Endothelial cell of hepatic sinusoid (primary cell): ENCODE data around the gene EVI5.

Source experiments
- in situ Hi-C: cut with HindIII; loops from 2 replicates; pipeline ENCODE4 v1.10.0; 2017; ENCODE audit warnings: low sequenced_read_pairs

EVI5 gene

DNA sequence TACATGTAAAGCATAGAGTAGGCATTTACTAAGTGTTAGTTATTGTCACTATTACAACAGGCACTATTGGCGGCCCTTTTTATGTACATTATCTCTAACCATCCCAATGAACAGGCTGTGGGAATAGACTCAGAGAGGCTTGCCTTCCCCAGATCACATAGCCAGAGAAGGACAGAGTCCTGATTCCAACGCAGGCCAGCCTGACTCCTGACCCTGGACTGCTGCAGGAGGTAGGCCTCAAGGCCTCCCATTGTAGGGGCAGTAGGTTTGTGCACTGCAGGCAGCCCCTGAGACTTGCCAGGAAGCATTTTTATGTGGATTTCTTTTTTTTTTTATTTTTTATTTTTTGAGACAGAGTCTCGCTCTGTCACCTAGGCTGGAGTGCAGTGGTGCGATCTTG lies 291.8 kb downstream of the EVI5 start:
- in situ Hi-C loops, result loop anchor here (25.0 kb wide), 1 partner anchor 94 kb away; no protein-coding TSS in a partner anchor

DNA sequence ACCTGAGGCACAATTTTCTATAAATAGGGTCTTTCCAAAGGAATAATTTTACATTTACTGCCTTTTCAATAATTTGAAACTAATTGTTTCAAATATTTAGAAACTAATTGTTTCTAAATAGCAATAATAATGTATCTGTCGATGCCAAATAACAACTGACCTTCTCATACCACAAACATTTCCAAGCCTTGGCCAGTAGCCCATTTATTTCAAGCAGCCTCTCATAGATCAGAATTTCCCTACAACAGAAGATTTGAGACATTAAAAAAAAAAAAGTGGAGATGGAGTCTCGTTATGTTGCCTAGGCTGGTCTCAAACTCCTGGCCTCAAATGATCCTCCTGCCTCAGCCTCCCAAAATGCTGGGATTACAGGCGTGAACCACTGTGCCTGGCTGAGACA lies 296.1 kb downstream of the EVI5 start:
- in situ Hi-C loops, result loop anchor here (25.0 kb wide), 1 partner anchor 98 kb away; no protein-coding TSS in a partner anchor

DNA sequence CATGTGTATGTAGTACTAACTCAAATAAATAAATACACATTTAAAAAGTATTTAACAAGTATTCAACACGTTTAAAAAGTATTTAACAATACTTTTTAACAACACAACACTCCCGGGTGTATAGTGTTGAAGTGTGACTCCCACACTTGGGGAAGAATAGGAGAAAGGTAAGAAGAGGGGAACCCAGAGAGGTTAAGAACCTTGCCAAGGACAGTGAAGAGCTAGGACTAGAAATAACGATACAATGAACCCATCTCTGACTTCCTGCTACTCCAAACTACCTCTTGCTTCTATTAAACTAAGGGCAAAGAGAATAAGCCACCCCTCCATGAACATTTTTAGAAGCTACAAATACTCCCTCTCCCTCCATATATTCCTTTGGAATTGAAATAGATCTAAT lies 296.5 kb downstream of the EVI5 start:
- in situ Hi-C loops, result loop anchor here (25.0 kb wide), 1 partner anchor 99 kb away; no protein-coding TSS in a partner anchor

DNA sequence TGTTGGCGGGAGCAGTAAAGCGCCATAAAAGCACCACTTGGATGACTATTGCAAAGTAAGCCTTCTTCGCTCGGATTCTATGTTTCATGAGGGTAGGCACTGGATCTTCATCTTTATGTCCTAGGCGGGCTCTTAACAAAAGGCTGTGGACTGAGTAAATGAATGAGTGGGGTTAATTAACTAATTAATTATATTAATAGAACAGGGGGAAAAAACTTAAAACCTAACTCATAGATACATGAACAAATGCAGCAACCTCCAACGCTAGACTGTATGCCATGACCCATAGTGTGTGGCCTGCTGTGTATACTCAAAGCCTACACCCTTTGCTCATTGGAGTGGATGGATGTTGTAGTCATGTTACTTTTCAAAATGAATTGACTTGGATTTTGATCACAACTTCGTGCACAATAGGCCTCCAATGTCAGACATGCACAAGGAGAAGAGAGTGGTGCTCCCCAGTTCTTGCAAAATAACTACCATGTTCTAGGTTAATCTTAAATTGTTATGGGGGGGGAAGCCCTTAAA lies 297.8 kb downstream of the EVI5 start:
- in situ Hi-C loops, result loop anchor here (25.0 kb wide), 1 partner anchor 100 kb away; no protein-coding TSS in a partner anchor

DNA sequence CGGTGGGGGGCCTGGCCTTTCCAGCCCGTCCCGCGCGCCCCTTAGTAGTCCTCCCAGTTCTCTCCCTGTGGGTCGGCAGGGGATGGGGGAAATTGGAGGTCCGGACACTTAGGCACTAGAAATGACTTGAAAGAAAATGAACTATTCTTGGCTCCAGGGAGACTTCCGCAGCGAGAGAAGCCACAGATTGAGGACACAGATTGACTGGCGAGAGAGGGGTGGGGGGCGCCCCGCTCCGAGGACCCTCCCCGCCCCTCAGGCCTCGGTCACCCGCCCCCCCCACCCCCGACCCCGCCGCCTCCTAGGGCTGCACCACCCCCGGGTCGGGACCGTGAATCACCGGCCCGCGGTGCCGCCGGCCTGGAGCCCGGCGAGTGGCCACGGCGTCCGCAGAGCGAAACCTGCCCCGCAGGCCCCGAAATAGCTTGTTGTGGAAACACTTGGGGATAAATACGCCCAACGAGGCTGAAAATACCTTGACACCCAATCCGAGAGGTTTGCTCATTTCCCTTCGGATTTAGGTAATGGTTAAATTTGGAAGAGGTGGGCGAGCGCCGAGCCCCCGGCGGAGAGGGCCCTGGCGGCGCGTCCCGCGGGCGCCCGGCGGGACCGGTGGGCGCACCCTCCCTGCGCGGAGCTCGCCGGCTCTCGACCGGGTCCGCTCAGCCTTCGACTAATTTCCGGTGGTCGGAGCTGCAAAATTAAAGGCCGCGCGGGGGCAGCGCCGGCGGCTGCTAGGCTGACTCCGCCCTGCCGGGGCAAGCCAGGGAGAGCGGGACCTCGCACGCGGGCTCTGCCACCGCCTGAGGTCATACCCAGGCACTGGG lies 298.4 kb downstream of the EVI5 start, which contains the start of gene GFI1:
GFI1 (minus strand) TSS at position 675 of the 827 bp plus-strand sequence. CDS start 3,438 bp downstream, outside the sequence.
- in situ Hi-C loops, result loop anchor here (25.0 kb wide), 1 partner anchor 101 kb away; no protein-coding TSS in a partner anchor

DNA sequence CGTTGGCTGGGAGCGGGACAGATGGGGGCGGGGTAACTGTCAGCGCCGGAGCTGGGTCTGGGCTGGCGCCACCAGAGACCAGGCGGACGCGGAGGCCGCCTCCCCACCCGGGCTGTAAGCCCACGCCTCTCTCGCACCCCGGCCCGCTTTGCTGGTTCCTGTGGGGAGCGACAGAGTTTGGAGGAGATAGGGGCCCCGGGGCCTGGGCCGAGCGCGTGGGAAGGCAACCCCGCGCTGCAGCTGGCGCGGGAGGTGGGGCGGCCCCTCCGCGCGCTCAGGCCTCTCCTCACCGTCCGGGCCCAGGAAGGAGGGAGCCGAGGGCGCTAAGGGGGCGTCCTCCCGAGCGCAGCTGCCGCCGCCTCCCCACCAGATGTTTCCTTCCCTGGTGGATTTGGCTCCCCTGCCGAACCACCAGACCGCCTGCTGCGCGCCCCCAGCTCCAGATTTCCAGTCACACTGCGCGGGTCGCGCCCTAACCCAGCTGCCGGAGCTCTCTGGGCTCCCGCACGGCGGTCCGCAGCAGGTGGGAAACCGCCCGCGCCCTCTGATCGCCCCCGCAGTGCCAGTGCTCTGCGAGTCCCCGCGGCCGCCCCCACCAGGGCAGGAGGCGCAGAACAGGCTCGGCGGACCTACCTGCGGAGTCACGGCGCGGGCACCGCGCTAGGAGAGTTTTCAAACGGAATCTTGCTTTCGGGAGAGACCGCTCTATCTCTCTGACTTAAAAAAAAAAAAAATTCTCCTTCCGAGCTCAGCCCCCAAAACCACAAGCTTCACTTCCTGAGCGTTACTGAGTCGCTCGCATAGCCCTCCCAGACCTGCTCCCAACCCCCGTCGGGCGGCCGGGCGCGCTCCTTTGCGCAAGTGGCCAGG lies 299.3 kb downstream of the EVI5 start:
- in situ Hi-C loops, result loop anchor here (25.0 kb wide), 1 partner anchor 102 kb away; no protein-coding TSS in a partner anchor

DNA sequence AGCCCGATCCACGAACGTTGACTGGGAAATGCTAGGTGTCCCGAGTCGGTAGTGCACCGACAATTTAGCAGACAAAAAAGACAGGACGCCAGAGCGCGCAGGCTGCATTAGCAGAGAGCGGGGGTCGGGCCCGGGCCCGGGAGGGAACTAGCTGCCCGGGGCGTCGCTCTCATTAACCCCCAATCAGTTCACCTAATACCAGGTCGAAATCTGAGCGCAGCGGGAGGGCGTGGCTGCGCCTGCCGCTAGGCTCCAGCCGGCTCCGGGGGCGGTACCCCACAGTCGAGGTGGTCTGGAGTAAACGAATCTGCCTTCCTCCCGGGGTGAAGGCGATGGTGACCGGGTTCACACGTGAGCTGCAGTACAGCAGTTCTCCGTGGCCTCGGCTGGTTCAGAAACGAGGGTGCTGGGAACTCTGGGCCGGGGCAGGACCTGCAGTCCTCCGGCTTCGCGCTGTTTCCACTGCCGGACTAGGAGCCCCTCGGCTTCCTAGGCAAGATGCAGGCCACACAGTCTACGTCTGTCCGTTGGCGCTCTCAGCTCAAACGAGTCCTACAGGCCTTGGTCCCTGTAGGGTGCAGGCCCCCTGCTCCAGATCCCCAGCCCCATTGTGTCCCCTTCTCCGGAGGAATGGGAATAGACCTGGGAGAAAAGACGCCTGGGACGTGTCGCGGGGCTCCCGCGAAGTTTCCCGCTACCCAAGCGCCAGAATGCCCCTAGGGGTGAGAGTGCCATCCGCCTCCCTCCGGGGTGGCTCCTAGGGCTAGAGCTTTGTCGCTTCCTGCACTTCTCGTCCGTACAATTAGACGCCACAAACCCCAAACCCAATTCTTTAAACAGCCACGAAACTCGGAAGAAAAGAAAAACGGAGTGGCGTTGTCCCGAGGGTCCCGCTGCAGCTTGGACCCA lies 300.2 kb downstream of the EVI5 start:
- in situ Hi-C loops, result loop anchor here (25.0 kb wide), 1 partner anchor 103 kb away; no protein-coding TSS in a partner anchor

DNA sequence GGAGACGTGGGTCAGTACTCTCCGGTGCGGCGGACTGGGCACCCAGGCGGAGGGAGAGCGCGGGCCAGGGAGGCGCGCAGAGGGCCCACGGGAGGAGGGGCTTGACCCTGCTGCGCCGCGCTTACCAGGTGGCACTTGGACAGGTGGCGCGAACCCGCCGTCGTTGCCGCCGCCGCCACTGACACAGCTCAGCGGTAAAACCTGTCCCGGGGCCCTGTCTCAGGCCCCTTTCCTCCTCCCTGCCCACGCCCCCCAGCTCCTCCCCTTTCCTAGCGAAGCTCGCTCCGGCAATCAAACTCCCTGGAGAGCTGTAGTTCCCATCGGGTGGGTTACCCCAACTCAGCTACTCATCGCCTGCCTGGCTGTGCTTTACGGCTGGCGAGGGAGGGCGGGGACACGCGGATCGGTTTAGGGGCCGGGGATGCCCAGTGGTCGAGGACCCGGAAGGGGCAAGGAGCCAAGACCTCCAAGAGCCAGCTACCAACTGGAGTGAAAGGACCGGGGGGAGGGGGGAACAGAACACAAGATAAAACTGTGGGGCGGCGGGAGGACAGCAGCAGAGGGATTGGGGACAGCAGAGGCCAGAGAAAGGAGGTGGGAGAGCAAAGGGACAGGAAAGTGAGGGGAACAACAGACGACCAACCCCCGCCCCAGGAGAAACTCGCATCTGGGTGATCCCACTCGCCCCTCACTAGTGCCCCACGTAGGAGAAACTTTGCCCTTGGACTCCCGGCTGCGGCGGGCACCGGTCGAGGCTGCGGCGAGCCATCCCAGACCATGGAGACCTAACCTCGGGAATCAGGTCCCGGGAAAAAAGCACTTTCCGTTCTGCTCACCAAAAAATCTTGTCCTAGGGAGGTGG lies 301.1 kb downstream of the EVI5 start:
- in situ Hi-C loops, result loop anchor here (25.0 kb wide), 1 partner anchor 103 kb away; no protein-coding TSS in a partner anchor

DNA sequence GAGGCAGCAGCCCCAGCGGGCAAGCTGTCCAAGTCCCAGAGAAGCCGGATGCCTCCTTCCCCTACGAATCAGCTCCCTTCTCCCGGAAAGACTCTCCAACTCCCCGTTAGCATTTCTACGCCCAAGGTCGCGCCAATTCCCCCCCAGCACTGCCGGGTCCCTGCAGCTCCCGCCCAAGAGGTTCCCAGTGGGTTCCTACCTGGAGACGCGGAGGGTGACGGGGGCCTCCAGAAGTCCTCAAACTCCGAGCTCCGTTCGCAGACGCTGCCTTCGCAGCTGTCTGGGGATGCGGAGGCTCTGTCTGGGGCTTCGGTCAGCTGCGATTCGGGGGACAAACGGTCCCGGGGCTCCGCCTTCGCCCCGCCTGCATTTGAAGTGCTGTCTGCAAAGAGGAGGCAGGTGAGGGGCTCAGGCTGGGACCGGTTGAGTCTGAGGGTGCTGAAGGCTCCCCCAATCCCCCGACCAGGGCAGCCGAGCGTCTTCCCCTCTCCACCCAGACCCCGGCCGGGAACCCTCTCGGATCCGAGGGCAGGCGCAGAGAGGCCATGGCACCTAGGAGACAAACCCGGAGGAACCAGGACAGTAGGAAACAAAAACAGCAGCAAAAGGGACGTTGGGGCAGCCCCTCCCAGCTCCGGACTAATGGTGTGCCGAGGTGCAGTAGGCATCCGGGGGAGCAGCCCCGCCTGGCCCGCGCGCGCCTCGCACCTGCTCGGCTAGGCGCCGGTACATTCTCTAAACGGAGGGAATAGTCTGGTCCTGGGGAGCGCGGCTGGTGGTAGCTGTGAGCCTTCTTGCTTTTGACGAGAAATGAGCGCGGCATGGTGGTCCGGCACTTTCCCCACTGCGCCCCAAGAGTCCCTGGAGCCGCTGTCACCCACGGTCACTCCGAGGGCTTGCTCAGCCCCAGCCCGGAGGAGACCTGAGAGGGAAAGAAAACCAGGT lies 302.0 kb downstream of the EVI5 start:
- in situ Hi-C loops, result loop anchor here (25.0 kb wide), 1 partner anchor 104 kb away; no protein-coding TSS in a partner anchor

DNA sequence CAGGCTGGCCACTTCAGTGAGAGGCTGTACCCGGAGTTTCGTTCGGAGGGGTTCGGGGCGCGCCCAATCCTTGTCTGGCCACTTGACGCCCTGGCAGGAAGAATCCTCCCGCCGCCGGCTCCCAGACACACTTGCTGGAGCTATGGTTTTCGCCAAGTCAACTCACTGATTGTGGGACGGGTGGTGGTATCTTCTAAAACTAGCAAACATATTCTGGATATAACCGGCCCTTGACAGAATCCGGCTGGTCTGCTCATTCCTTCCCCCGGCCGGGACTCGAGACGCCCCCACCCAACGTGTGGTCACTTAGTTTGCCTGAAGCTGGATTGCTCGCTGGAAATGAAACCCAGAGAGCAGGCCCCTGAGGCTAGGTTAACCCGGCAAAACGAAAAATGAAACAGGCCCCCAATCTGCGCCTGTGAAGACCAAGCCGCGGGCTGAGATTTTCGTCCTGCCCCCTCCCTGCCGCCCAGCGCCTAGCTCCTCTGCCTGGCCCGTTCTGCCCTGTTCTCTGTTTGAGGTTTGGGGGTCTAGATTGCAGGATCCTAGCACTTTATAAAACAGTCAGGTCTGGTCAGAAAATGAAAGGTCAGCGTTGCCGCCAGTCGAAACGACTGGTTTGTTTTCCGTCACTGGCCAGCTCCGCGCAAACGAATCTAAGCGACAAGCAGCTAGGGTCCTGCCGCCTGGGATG lies 302.8 kb downstream of the EVI5 start:
- in situ Hi-C loops, result loop anchor here (25.0 kb wide), 1 partner anchor 105 kb away; no protein-coding TSS in a partner anchor

DNA sequence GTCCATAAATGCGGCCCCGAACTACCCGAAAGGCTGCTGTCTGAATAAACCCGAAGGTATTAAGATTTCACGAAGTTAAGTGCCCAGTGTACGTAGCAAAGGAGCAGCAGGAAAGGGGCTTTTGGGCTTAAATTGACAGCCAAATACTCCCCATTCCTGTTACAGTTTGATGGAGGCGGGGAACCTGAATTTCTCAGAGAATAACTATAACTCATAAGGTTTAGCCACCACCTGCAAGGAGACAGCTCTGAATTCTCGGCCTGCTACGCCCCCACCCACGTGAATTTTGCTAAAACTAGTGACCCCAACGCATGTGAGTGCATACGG lies 303.3 kb downstream of the EVI5 start:
- in situ Hi-C loops, result loop anchor here (25.0 kb wide), 1 partner anchor 106 kb away; no protein-coding TSS in a partner anchor

DNA sequence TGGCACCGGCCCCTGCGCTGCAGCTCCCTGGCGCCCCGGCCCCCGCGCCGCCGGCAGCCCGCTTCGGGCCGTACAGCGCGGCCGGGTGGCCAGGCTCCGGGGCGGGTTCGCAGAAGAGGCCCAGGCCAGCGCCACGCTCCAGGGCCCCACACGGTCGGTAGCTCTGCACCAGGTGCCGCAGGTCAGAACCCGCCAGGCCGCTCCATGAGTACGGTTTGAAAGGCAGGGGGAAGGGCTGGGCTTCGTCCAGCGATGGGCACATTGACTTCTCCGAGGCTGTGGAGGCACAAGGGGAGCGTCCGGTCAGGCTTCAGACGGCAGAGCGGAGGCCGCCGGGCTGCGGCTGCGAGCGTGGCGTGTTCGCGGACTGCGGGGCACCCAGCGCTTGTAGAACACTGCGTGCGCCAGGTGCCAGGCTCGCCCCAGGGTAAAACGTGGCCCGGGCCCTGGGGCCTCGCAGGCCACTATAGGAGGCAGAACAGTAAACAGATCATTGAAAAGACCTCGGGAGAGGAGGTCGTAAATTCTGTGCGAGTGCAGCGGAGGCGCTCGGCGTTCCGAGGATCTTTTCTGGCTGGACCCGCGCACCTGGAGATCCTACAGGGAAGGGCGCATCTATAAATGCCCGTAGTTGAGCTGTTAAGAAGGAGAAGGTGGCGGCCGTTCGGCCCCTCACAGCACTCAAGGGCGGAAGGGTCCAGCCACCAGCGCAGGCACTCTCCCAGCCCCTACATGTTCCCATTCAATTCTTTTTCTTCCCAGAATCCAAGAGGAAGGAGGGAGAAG lies 303.9 kb downstream of the EVI5 start:
- in situ Hi-C loops, result loop anchor here (25.0 kb wide), 1 partner anchor 106 kb away; no protein-coding TSS in a partner anchor

DNA sequence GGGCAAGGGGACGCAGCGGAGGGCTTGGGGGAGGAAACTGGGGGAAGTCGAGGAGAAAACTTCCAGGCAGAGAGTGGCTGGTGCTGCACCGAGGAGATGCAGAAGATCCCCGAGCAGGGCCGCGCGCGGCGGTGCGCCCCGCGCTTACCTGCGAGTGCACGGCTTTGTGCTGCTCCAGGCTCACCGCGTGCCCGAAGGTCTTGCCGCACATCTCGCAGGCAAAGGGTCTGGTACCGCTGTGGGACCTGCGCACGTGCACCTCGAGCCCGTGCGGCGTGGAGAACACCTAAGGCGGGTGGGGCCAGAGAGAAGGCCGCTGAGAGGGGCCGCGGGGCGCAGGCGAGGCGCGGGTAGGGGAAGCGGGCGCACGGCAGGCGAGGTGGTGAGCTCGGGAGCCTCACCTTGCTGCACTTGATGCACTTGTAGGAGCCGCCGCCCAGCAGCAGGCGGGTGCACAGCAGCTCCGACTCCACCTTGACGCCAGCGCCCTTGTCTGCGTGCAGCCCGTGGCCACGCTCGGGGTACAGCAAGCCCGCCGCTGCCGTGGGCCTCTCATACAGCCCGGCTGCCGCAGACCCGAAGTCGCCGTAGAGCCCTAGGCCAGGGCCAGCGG lies 304.6 kb downstream of the EVI5 start:
- in situ Hi-C loops, result loop anchor here (25.0 kb wide), 1 partner anchor 107 kb away; no protein-coding TSS in a partner anchor

DNA sequence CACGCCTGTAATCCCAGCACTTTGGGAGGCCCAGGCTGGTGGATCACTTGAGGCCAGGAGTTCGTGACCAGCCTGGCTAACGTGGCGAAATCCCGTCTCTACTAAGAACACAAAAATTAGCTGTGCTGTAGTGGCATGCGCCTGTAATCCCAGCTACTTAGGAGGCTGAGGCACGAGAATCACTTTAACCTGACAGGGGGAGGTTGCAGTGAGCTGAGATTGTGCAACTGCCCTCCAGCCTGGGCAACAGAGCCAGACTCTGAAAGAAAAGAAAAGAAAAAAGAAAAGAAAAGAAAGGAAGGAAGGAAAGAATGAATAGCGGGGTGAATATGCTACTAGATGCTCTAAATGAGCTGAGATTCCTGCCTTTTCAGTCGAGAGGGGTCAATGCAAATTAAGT lies 305.3 kb downstream of the EVI5 start:
- in situ Hi-C loops, result loop anchor here (25.0 kb wide), 1 partner anchor 108 kb away; no protein-coding TSS in a partner anchor

DNA sequence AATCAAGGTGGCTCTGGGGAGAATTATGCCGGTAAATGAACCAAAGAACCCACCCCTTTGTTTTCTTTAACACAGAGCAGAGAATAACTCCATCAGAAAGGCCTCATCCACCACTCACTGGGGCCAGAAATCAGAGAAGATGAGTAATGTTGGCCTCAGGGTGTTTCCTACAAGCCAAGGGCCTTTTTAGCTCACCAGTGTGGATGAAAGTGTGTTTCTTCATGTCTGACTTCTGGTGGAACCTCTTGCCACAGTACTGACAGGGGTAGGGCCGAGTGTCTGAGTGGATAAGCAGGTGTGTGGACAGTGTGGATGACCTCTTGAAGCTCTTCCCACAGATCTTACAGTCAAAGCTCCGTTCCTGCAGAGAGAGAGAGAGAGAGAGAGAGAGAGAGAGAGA lies 306.5 kb downstream of the EVI5 start:
- in situ Hi-C loops, result loop anchor here (25.0 kb wide), 1 partner anchor 109 kb away; no protein-coding TSS in a partner anchor
